Vagina (tissue), 2 donors: Measurements from ENCODE around the gene TMEM215.

Experiments
- POLR2A ChIP-seq, 2 donors: fragments of 450-650 bp; IDR thresholded peaks; one replicate each; pipeline ENCODE4 v1.6.1; 2017; ENCODE audit warnings: antibody characterized with exemption in 2 of 2, mild to moderate bottlenecking in 2 of 2, moderate library complexity in 2 of 2
- POLR2AphosphoS5 ChIP-seq, 2 donors: sonication (generic); formaldehyde crosslinking; IDR thresholded peaks; one replicate each; pipeline ENCODE4 v1.9.0; 2017; ENCODE audit warnings: antibody characterized with exemption in 2 of 2, mild to moderate bottlenecking in 2 of 2, low read depth in 1 of 2; ENCODE audit not compliant: insufficient read depth in 1 of 2
- TF ChIP-seq, protein P1 (sequence below), 3 experiments: fragments of 450-650 bp in 2 of 3; fragments of 200-600 bp in 1 of 3; sonication (generic) in 1 of 3; IDR thresholded peaks; one replicate each; pipeline ENCODE4 v1.5.1; 2017 to 2019; ENCODE audit warnings: antibody characterized with exemption in 3 of 3, mild to moderate bottlenecking in 2 of 3, moderate library complexity in 2 of 3

DNA sequence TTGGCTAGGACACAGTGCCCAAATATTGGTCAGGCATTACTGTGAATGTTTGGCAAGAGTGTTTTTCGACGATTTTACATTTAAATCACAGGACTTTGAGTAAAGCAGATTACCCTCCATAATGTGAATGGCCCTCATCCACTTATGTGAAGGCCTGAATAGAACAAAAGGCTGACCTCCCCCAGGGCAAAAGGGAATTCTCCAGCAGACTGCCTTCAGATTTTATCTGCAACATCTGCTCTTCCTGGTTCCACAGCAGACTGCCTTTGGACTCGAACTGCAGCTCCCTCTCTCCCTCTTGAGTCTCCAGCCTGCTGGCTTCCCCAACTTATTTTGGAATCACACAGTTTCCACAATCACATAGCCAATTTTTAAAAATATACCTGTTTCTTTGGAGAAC is 7.1 kb upstream of the TMEM215 start:
- TF ChIP-seq, protein P1, sequence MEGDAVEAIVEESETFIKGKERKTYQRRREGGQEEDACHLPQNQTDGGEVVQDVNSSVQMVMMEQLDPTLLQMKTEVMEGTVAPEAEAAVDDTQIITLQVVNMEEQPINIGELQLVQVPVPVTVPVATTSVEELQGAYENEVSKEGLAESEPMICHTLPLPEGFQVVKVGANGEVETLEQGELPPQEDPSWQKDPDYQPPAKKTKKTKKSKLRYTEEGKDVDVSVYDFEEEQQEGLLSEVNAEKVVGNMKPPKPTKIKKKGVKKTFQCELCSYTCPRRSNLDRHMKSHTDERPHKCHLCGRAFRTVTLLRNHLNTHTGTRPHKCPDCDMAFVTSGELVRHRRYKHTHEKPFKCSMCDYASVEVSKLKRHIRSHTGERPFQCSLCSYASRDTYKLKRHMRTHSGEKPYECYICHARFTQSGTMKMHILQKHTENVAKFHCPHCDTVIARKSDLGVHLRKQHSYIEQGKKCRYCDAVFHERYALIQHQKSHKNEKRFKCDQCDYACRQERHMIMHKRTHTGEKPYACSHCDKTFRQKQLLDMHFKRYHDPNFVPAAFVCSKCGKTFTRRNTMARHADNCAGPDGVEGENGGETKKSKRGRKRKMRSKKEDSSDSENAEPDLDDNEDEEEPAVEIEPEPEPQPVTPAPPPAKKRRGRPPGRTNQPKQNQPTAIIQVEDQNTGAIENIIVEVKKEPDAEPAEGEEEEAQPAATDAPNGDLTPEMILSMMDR (IDR thresholded peaks at IDR 0.05): no peak
- TF ChIP-seq POLR2AphosphoS5 (IDR thresholded peaks at IDR 0.05; ENCODE audit: insufficient read depth in 1 of 2, low read depth in 1 of 2) (no peak), POLR2A (IDR thresholded peaks at IDR 0.05) (no peak)
